Effector memory CD8-positive, alpha-beta T cell (primary cell): Measurements from ENCODE around the gene TCERG1L.

ENCODE experiments used
- ATAC-seq: fragments of 150-1000 bp; cut with Tn5 transposase; replicated peaks from 2 replicates; pipeline ENCODE4 v1.10.0; 2021; ENCODE audit warnings: mild to moderate bottlenecking, moderate library complexity
- DNase-seq, 3 experiments: peaks; one replicate each; pipeline ENCODE4 v3.0.0; 2021
- H3K27ac Mint-ChIP-seq, 2 donors: one replicate each; pipeline ENCODE4 v1.8.0; 2022; ENCODE audit warnings: mild to moderate bottlenecking in 2 of 2, mixed read lengths in 2 of 2, moderate library complexity in 2 of 2
- H3K27me3 Mint-ChIP-seq, 2 donors: one replicate each; pipeline ENCODE4 v1.8.0; 2022; ENCODE audit warnings: mixed read lengths in 2 of 2
- H3K36me3 Mint-ChIP-seq: one replicate; pipeline ENCODE4 v1.8.0; 2022; ENCODE audit warnings: mild to moderate bottlenecking, moderate library complexity, mixed read lengths; ENCODE audit not compliant: insufficient read depth
- H3K4me1 Mint-ChIP-seq, 2 donors: one replicate each; pipeline ENCODE4 v1.8.0; 2022; ENCODE audit warnings: low read depth in 2 of 2, mixed read lengths in 2 of 2
- H3K4me3 Mint-ChIP-seq, 2 donors: one replicate each; pipeline ENCODE4 v1.8.0; 2022; ENCODE audit warnings: mild to moderate bottlenecking in 2 of 2, mixed read lengths in 2 of 2, moderate library complexity in 2 of 2
- H3K9me3 Mint-ChIP-seq, 2 donors: one replicate each; pipeline ENCODE4 v1.8.0; 2022; ENCODE audit warnings: mixed read lengths in 2 of 2

Gene TCERG1L

DNA sequence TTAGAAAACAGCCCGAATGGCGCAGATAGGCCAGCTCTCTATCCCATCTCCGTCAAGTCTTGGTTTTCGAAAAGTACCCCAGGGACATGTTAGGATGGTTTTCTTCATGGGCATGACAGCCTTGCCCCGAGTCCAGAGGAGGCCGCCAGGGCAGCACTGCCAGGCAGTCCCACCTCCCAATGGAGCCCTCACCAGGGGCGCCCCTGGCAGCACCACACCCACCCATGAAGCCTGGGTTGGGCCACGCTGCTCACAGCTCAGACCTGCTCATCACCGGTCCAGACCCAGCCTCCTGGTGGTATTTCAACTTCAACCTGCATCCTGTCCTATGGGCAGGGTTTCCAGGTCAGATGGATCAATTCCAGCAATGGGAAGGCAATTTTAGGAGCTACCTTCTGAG is 53.3 kb downstream of the TCERG1L start:
- Mint-ChIP-seq H3K9me3 (peaks cover 0 to 2% of the 10 kb centered on the region in 2 donors), H3K36me3 (no peaks in the 10 kb centered on the region), H3K27me3 (no peaks in the 10 kb centered on the region), H3K4me3 (no peak overlapping the region), H3K4me1 (no peaks in the 10 kb centered on the region), H3K27ac (no peak overlapping the region)
- ATAC-seq: no peak
- no peak for DNase-seq

GRCh38 chr10:131257027-131257426 is 54.5 kb downstream of the TCERG1L start:
- H3K9me3 Mint-ChIP-seq: peaks cover 2 to 5% of the 10 kb centered on the region in 2 donors
- ATAC-seq: no peak
- H3K36me3 Mint-ChIP-seq: no peaks in the 10 kb centered on the region
- no peak overlapping the region for H3K27ac Mint-ChIP-seq
- no peaks in the 10 kb centered on the region for H3K27me3 Mint-ChIP-seq
- no peak overlapping the region for H3K4me3 Mint-ChIP-seq
- DNase-seq: no peak
- no peaks in the 10 kb centered on the region for H3K4me1 Mint-ChIP-seq

DNA sequence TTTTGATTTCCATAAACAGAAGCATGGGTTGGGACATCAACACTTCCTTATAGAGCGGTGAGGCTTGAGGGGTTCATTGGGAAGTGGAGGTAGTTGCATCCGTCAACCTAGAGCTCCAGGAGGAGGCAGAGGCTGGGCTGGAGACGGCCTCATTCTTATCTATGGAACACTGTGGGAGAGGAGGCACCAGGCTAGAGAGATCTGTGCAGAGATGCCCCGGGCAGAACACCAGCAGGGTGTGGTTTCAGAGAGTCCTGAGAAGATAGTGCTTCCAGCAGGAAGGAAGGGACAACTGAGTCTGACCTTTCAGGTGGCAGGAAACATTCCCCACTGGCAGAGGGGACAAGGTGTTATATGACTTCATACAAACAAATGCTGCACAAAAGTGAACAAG is 56.7 kb downstream of the TCERG1L start:
- Mint-ChIP-seq H3K9me3 (peaks cover 0 to 5% of the 10 kb centered on the region in 2 donors), H3K27ac (no peak overlapping the region), H3K36me3 (no peaks in the 10 kb centered on the region), H3K4me3 (no peak overlapping the region), H3K4me1 (no peaks in the 10 kb centered on the region), H3K27me3 (no peaks in the 10 kb centered on the region)
- no peak for DNase-seq
- no peak for ATAC-seq

GRCh38 chr10:131253931-131254858 is 57.3 kb downstream of the TCERG1L start:
- H3K27ac Mint-ChIP-seq: no peak overlapping the region
- DNase-seq: no peak
- no peaks in the 10 kb centered on the region for H3K4me1 Mint-ChIP-seq
- peaks cover 0 to 5% of the 10 kb centered on the region in 2 donors for H3K9me3 Mint-ChIP-seq
- no peak for ATAC-seq
- no peak overlapping the region for H3K4me3 Mint-ChIP-seq
- no peaks in the 10 kb centered on the region for H3K36me3 Mint-ChIP-seq
- no peaks in the 10 kb centered on the region for H3K27me3 Mint-ChIP-seq

DNA sequence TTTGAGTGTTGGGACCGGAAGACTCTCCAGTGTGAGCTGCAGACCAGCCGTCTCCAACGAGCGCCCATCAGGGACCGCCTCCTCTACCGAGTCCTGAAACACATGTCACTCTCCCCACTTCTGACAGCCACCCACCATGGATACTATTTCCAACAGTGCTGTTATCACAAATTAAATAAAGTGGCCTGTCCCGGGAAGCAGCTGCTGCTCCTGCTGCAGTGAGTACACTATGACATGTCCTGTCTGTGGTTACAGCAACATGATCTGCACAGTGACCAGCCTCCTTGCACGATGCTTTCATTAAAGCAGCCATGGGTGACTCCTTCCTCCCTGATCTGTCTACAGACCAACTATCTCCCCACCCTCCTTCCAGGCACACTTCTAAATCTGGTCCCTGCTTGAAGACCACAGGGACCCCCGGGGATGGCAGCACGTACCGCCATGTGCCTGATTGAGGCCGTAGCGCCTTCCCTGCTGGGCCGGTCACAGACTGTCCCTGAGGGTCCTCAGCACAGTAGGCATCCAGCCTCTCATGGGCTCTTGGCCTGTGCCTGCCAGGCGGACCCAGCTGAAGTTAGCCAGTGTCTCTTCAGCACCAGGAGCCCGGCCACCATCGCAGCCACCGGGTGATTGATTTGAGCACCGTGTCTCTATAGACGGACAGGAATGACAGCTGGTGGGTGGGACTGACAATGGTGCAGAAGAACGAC is 58.8 kb downstream of the TCERG1L start:
- H3K27ac Mint-ChIP-seq: no peak overlapping the region
- ATAC-seq: no peak
- H3K27me3 Mint-ChIP-seq: no peaks in the 10 kb centered on the region
- H3K4me1 Mint-ChIP-seq: no peaks in the 10 kb centered on the region
- H3K4me3 Mint-ChIP-seq: no peak overlapping the region
- no peaks in the 10 kb centered on the region for H3K36me3 Mint-ChIP-seq
- peaks cover 0 to 5% of the 10 kb centered on the region in 2 donors for H3K9me3 Mint-ChIP-seq
- DNase-seq: no peak

- no peak for DNase-seq
- no peak overlapping the region for H3K27ac Mint-ChIP-seq
- no peak overlapping the region for H3K4me3 Mint-ChIP-seq
- H3K27me3 Mint-ChIP-seq: no peaks in the 10 kb centered on the region
- ATAC-seq: no peak
- H3K4me1 Mint-ChIP-seq: no peaks in the 10 kb centered on the region
- no peaks in the 10 kb centered on the region for H3K36me3 Mint-ChIP-seq
- peaks cover 0 to 5% of the 10 kb centered on the region in 2 donors for H3K9me3 Mint-ChIP-seq
These were observed 60.4 kb downstream of the TCERG1L start for GRCh38 chr10:131251146-131251541.

DNA sequence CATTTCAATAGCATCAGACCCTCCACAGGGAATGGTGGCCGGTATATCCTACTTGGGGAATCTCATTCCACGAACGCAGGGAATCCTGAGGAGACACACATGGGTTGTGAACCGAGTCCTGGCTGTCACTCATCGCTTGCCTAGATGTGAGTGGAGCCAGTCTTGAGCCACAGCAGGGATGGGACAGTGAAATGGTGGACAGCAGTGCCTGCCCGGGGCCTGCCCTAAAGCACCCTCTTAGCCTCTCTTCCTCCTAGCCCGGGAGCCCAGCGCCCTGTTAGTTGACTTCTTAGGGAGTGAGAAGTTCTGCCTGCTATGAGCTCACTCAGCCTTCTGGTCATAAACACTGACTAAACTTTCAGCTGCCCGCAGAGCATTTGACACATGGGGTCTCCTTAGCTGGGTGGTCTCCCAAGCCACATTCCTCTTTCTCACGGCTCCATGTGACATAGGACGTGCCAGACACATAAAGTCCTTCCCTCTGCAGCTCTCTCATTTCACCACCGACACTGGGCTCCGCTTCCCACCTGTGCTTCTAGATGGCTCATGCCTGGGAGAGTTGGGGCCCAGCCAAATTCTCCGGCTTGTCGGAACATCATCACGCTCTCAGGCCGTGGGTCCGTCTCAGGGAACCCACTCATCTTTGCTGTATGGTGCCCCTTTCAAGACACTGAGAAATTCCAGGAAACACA is 60.9 kb downstream of the TCERG1L start:
- DNase-seq (no peak), ATAC-seq (no peak)
- peaks cover 0 to 5% of the 10 kb centered on the region in 2 donors for H3K9me3 Mint-ChIP-seq
- no peaks in the 10 kb centered on the region for H3K27me3 Mint-ChIP-seq
- H3K4me1 Mint-ChIP-seq: no peaks in the 10 kb centered on the region
- H3K36me3 Mint-ChIP-seq: no peaks in the 10 kb centered on the region
- H3K27ac Mint-ChIP-seq: no peak overlapping the region
- H3K4me3 Mint-ChIP-seq: no peak overlapping the region

- DNase-seq (no peak), ATAC-seq (no peak)
- H3K4me1 Mint-ChIP-seq: no peaks in the 10 kb centered on the region
- peaks cover 0 to 5% of the 10 kb centered on the region in 2 donors for H3K9me3 Mint-ChIP-seq
- H3K4me3 Mint-ChIP-seq: no peak overlapping the region
- no peaks in the 10 kb centered on the region for H3K27me3 Mint-ChIP-seq
- no peak overlapping the region for H3K27ac Mint-ChIP-seq
- no peaks in the 10 kb centered on the region for H3K36me3 Mint-ChIP-seq
These were observed 61.6 kb downstream of the TCERG1L start for GRCh38 chr10:131249955-131250344.

DNA sequence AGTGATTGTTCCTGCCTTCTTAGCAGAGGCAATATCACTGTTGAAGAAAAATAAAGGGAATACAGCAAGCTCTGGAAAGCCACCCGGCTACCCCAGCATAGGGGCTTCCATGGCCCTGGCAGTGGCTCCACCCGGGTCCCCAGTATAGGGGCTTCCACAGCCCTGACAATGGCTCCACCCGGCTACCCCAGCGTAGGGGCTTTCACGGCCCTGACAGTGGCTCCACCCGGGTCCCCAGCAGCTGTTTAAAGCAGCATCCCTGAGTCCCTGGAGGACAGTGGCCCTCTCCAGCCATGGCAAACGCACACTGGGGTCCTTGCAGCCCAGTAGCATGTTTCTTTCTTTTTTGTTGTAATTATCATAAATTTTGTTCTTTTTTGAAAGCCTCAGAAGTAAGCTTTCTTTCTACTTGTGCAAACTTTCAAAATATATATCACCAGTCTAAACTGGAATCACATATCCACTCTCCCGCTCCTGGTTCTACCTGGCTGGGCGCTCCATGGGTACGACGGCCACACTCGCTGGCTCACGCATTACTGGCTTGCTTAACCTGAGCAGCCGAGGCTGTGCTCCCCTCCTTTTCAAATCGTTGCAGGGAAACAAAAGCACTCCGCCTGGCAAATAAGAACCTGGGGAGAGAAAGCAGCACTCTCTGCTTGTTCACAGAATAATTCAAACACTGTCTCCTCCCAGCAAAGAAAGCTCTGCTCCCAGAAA is 62.1 kb downstream of the TCERG1L start:
- Mint-ChIP-seq H3K9me3 (peaks cover 0 to 5% of the 10 kb centered on the region in 2 donors), H3K27me3 (no peaks in the 10 kb centered on the region), H3K4me1 (no peaks in the 10 kb centered on the region), H3K36me3 (no peaks in the 10 kb centered on the region), H3K4me3 (no peak overlapping the region), H3K27ac (no peak overlapping the region)
- no peak for ATAC-seq
- DNase-seq: no peak

DNA sequence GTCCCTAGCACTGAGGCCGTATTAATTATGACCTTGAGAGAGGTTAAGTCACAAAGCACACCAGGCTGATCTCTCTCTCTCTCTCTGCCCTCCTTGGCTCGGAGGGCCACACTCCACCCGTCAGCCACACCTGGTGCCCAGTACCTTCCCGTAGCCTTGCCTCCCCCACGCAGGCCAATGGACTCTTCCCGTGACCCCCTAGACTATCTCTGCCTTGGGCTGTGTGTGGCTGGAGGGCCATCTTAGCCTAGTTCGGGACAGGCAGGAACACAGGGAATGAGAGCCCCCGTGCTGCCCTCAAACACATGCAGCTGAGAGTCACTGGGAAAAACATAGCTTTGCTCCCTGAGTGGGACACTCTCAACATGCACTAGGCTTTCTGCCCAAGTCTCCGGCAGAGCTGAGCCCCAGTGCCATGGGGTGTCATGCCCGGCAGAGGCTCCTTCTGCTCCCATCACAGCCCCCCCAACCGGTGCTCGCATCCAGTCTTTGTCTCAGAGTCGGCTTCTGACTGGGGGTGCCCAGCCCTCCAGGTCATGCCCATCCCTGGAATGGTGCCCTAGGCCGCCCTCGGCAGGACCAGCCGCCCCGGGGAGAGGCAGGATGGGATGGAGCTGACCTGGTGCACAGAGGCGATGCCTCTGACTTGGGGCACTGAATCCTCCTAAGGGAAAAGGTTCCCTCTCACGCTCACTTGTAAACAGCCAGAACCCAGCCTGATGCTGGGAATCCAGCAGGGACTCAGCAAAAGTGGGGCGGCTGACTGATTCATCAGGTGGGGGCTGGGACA is 63.0 kb downstream of the TCERG1L start:
- ATAC-seq (no peak), DNase-seq (no peak)
- Mint-ChIP-seq H3K27me3 (no peaks in the 10 kb centered on the region), H3K4me3 (no peak overlapping the region), H3K36me3 (no peaks in the 10 kb centered on the region), H3K4me1 (no peaks in the 10 kb centered on the region), H3K9me3 (peaks cover 0 to 5% of the 10 kb centered on the region in 2 donors), H3K27ac (no peak overlapping the region)

DNA sequence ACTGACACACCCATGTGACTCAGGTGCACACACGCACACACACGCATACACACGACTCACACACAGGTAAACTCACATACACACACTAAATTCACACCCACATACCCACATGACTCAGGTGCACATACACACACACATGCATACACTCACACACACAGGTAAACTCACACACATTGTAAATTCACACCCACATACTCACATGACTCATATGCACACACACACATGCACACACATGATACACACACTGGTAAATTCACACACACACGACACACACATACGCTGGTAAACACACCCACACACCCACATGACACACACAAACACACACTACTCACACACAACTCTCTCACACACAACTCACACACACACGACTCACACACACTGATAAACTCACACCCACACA is 63.6 kb downstream of the TCERG1L start:
- DNase-seq (no peak), ATAC-seq (no peak)
- Mint-ChIP-seq H3K27me3 (no peaks in the 10 kb centered on the region), H3K9me3 (peaks cover 0 to 2% of the 10 kb centered on the region in 2 donors), H3K36me3 (no peaks in the 10 kb centered on the region), H3K27ac (no peak overlapping the region), H3K4me1 (no peaks in the 10 kb centered on the region), H3K4me3 (no peak overlapping the region)

- Mint-ChIP-seq H3K4me1 (no peaks in the 10 kb centered on the region), H3K9me3 (no peaks in the 10 kb centered on the region), H3K27ac (no peak overlapping the region), H3K27me3 (no peaks in the 10 kb centered on the region), H3K4me3 (no peak overlapping the region), H3K36me3 (no peaks in the 10 kb centered on the region)
- DNase-seq: no peak
- no peak for ATAC-seq
These were observed 64.7 kb downstream of the TCERG1L start for GRCh38 chr10:131246775-131247174.
